Motor neuron (in vitro differentiated cells): Measurements from ENCODE around the gene FBXW4. TPM values are rescaled to one million over a fixed set of nuclear protein-coding genes. Genes with fewer than 3 reads are reported as not detected.
"Not testable (repeated sequence)": the region's sequence is repeated elsewhere in the genome, so short reads cannot be mapped to it uniquely, and the experiment has no call there.

Experiments used
- ATAC-seq, 8 experiments: fragments of 200-7000 bp; cut with Tn5 transposase; replicated peaks in 6 of 8; 2 replicates each; pipeline ENCODE4 v1.8.0; 2021; ENCODE audit warnings: mild to moderate bottlenecking in 8 of 8, moderate library complexity in 8 of 8
- H3K27ac ChIP-seq, 2 donors: fragments of 250-450 bp; sonication (Bioruptor Pico); 2 replicates each; pipeline ENCODE4 v1.9.0; 2021; ENCODE audit warnings: antibody characterized with exemption in 2 of 2, mild to moderate bottlenecking in 2 of 2, moderate library complexity in 1 of 2
- H3K4me1 ChIP-seq, 2 donors: fragments of 250-450 bp; sonication (Bioruptor Pico); replicated peaks in 1 of 2; 2 replicates each; pipeline ENCODE4 v1.6.1; 2021; ENCODE audit warnings: antibody characterized with exemption in 2 of 2, mild to moderate bottlenecking in 2 of 2, moderate library complexity in 1 of 2
- H3K4me3 ChIP-seq, 5 donors: fragments of 250-450 bp; sonication (Bioruptor Pico); 2 replicates each; pipeline ENCODE4 v1.9.0; 2021; ENCODE audit warnings: antibody characterized with exemption in 5 of 5, mild to moderate bottlenecking in 5 of 5, moderate library complexity in 4 of 5
- WGBS, 10 experiments: fragments of 450-650 bp; shearing (Covaris generic); methylation state at CpG; one replicate each; pipeline ENCODE4 v1.0.0; 2022; 5-methylcytosine and 5-hydroxymethylcytosine counted together
- in situ Hi-C, 9 experiments: fragments of 400-800 bp; cut with MboI; loops; one replicate each; pipeline ENCODE4 v1.15.0; 2021; ENCODE audit warnings: low sequenced_read_pairs in 9 of 9, low pct_unique_long_range_greater_than_20kb in 2 of 9; ENCODE audit not compliant: unreplicated experiment in 9 of 9
- total RNA-seq, 8 experiments: library from RNA; unstranded; fragments of 300-600 nt; gene quantifications; 2 replicates each; pipeline versions ENCODE4 v1.2.3 to v1.2.4, GENCODE V29; 2022

The FBXW4 gene
- total RNA-seq, 8 experiments from 2014 or later = 17.9 to 35.8 (median 24.0) TPM

- Histone ChIP-seq H3K4me3 (no peak overlapping the region), H3K27ac (no peak overlapping the region), H3K4me1 (peaks cover 7 to 13% of the 10 kb centered on the region in 2 donors)
- peak in 3 of 8 experiments; percentile 38 to 76 (median 63) for ATAC-seq
- 88 to 100% (median 100%) methylated on average over 1 to 2 of the region's 4 CpGs; no CpG with 5 or more reads in 7 of the 10 experiments for WGBS, 10 experiments
- in situ Hi-C loops = loop anchor here in 6 of 9 experiments (10.0 to 25.0 kb wide), 3 partner anchors 153 to 178 kb away; partner anchors contain the start of genes FGF8 (in 4 of the 6) and NPM3 (in 2 of the 6)
These were observed 85.5 kb downstream of the FBXW4 start for GRCh38 chr10:101609481-101609880.

- in situ Hi-C loops = loop anchor here in 6 of 9 experiments (10.0 to 25.0 kb wide), 3 partner anchors 155 to 180 kb away; partner anchors contain the start of genes FGF8 (in 4 of the 6) and NPM3 (in 2 of the 6)
- no peak overlapping the region for H3K27ac ChIP-seq
- no peak for ATAC-seq
These were observed 87.8 kb downstream of the FBXW4 start for GRCh38 chr10:101607124-101607523.

GRCh38 chr10:101602761-101603398, 92.1 kb downstream of the FBXW4 start:
- 0 to 75% (median 54%) methylated on average over 1 to 4 of the region's 6 CpGs; no CpG with 5 or more reads in 1 of the 10 experiments for WGBS, 10 experiments
- in situ Hi-C loops = loop anchor here in 6 of 9 experiments (10.0 to 25.0 kb wide), 3 partner anchors 159 to 184 kb away; partner anchors contain the start of genes FGF8 (in 4 of the 6) and NPM3 (in 2 of the 6)
- H3K4me3 ChIP-seq = no peak overlapping the region
- H3K27ac ChIP-seq = no peak overlapping the region
- H3K4me1 ChIP-seq = no peaks in the 10 kb centered on the region
- peak; percentile 99 to 100 (median 100) for ATAC-seq

More at GRCh38 chr10:101607124-101607523, 87.8 kb downstream of the FBXW4 start:
- Histone ChIP-seq H3K4me1 (peaks cover 0 to 2% of the 10 kb centered on the region in 2 donors), H3K4me3 (no peak overlapping the region)
- WGBS, 10 experiments = 17 to 100% (median 38%) methylated on average over 1 to 2 of the region's 2 CpGs; no CpG with 5 or more reads in 7 of the 10 experiments

- in situ Hi-C loops = loop anchor here in 6 of 9 experiments (10.0 to 25.0 kb wide), 3 partner anchors 161 to 186 kb away; partner anchors contain the start of genes FGF8 (in 4 of the 6) and NPM3 (in 2 of the 6)
- Histone ChIP-seq H3K27ac (no peak overlapping the region), H3K4me3 (no peak overlapping the region), H3K4me1 (no peaks in the 10 kb centered on the region)
- ATAC-seq = no peak
- WGBS, 10 experiments = 40 to 86% (median 80%) methylated on average over 1 of the region's 1 CpG; no CpG with 5 or more reads in 7 of the 10 experiments
These were observed 93.4 kb downstream of the FBXW4 start for GRCh38 chr10:101601541-101601940.

- in situ Hi-C loops = no loop called here
- ATAC-seq = peak in 1 of 8 experiments; percentile 12
- no peak overlapping the region for H3K27ac ChIP-seq
- 75 to 100% (median 79%) methylated on average over 1 to 12 of the region's 14 CpGs for WGBS, 10 experiments
- H3K4me3 ChIP-seq = no peak overlapping the region
- peaks cover 13 to 16% of the 10 kb centered on the region in 2 donors for H3K4me1 ChIP-seq
These were observed 97.7 kb downstream of the FBXW4 start for GRCh38 chr10:101597091-101597900.

GRCh38 chr10:101595591-101596433, 99.2 kb downstream of the FBXW4 start:
- no peak overlapping the region for H3K27ac ChIP-seq
- peak in 7 of 8 experiments; percentile 33 to 98 (median 77) for ATAC-seq
- in situ Hi-C loops = no loop called here
- 57 to 98% (median 85%) methylated on average over 3 to 11 of the region's 13 CpGs for WGBS, 10 experiments
- H3K4me1 ChIP-seq = peaks cover 13 to 16% of the 10 kb centered on the region in 2 donors
- no peak overlapping the region for H3K4me3 ChIP-seq

GRCh38 chr10:101593331-101593730, 101.6 kb downstream of the FBXW4 start:
- H3K27ac ChIP-seq, in situ Hi-C loops, H3K4me3 ChIP-seq, ATAC-seq: not testable (repeated sequence)
- WGBS, 10 experiments = 50 to 100% (median 100%) methylated on average over 2 of the region's 2 CpGs; no CpG with 5 or more reads in 6 of the 10 experiments
- peaks cover 16 to 20% of the 10 kb centered on the region in 2 donors for H3K4me1 ChIP-seq

- WGBS, 10 experiments = 20 to 100% (median 45%) methylated on average over 1 to 5 of the region's 5 CpGs; no CpG with 5 or more reads in 2 of the 10 experiments
- peak in 2 of 8 experiments; percentile 13 to 38 for ATAC-seq
- Histone ChIP-seq H3K4me3 (peak overlapping the region; percentile 57 to 99 (median 86)), H3K27ac (no peak overlapping the region), H3K4me1 (peaks cover 8 to 14% of the 10 kb centered on the region in 2 donors)
- in situ Hi-C loops = no loop called here
These were observed 106.1 kb downstream of the FBXW4 start for GRCh38 chr10:101588879-101589278.

GRCh38 chr10:101587725-101588653, 107.0 kb downstream of the FBXW4 start, which contains the start of the genes DPCD and POLL:
TSS of gene DPCD (plus strand) at chr10:101588321. CDS start at chr10:101588337, 16 bp downstream.
TSS of gene POLL (minus strand) at chr10:101588257. CDS start at chr10:101587360, 897 bp downstream.
- in situ Hi-C loops = no loop called here
- Histone ChIP-seq H3K4me1 (peaks cover 8 to 14% of the 10 kb centered on the region in 2 donors), H3K27ac (peak within 1 kb of the TSS; percentile 36 to 69), H3K4me3 (peak within 1 kb of the TSS; percentile 57 to 99 (median 86))
- WGBS, 10 experiments = 0 to 22% (median 2%) methylated on average over 5 to 16 of the region's 50 CpGs; no CpG with 5 or more reads in 6 of the 10 experiments
- ATAC-seq = peak; percentile 92 to 99 (median 99)

GRCh38 chr10:101585841-101586240, 109.1 kb downstream of the FBXW4 start:
- peaks cover 8 to 14% of the 10 kb centered on the region in 2 donors for H3K4me1 ChIP-seq
- no peak for ATAC-seq
- no peak overlapping the region for H3K27ac ChIP-seq
- WGBS, 10 experiments = 86 to 100% (median 99%) methylated on average over 1 to 7 of the region's 9 CpGs; no CpG with 5 or more reads in 6 of the 10 experiments
- no peak overlapping the region for H3K4me3 ChIP-seq
- in situ Hi-C loops = no loop called here
